Measurements from ENCODE around the gene TMEM31.

DNA sequence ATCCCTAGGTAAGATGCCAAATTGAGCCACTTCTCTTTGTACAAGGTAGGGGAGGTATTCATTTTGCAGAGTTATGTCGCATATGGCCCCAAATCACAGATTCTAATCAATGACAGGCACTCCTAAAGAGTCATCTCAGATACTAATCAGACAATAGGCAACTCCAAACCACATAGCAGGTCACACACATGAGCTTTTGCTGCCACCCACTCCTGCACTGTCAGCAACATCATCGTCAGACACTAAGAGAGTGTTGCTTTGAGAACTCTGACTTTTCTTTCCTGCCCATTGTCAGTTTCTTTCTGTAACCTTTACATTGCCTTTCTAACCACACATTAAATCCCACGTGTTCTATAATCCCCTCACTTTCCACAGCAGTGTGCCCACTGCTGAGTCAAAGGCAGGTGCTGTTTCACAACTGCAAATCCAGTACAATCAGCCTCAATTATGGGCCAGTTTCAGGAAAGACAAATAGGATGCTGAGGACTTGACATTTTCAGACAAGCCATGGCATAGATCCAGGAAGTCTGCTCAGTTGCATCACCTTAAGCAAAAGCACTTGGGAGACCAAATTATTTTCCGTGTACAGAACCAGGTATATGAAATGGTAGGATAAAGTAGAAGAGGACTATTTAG lies 23.5 kb downstream of the TMEM31 start:
- no peak for TF ChIP-seq CTCF (conservative IDR thresholded peaks at IDR 0.05; ENCODE audit: low read depth, low read length)
- no peak for TF ChIP-seq EZH2 (IDR thresholded peaks at IDR 0.05; ENCODE audit: low read length, unreplicated experiment)

Data from PC-3 (cell line).